Panc1 (cell line): ENCODE results near the gene HPCAL1. TPM values are rescaled to one million over a fixed set of nuclear protein-coding genes. Genes with fewer than 3 reads are reported as not detected.

Experiments
- ATAC-seq: fragments of 200-7000 bp; cut with Tn5 transposase; 2 replicates; pipeline ENCODE4 v1.9.1; 2020; ENCODE audit warnings: mild to moderate bottlenecking, moderate library complexity
- BruUV-seq: library from RNA; stranded (reverse); fragments of 400-500 nt; replicated peaks from 2 replicates; lab custom pipeline; 2021; lab: Mats Ljungman, UMichigan
- CTCF ChIA-PET: fragments of 300-600 bp; sonication (Branson Sonifier 250); formaldehyde crosslinking; loops from one replicate; lab custom pipeline; 2022; ENCODE audit warnings: antibody characterized with exemption; lab: Charles Lee
- POLR2A ChIA-PET: fragments of 300-600 bp; sonication (Branson Sonifier 250); formaldehyde crosslinking; loops from one replicate; lab custom pipeline; 2022; ENCODE audit warnings: antibody characterized with exemption; lab: Charles Lee
- DNase-seq: peaks from one replicate; pipeline ENCODE4 v3.0.0-alpha.2; 2010; ENCODE audit warnings: low read depth, low spot score
- H3K27ac ChIP-seq: 2 replicates; pipeline ENCODE4 v1.5.1; 2011; ENCODE audit warnings: mild to moderate bottlenecking, low read length, inconsistent platforms
- H3K27me3 ChIP-seq: fragments of 200-500 bp; sonication (Bioruptor generic); 2 replicates; pipeline ENCODE4 v1.6.0; 2014; ENCODE audit warnings: low read length, inconsistent platforms; ENCODE audit not compliant: control insufficient read depth, insufficient read depth
- H3K36me3 ChIP-seq: fragments of 200-500 bp; sonication (Bioruptor generic); 2 replicates; pipeline ENCODE4 v1.5.1; 2014; ENCODE audit warnings: inconsistent platforms, mild to moderate bottlenecking, low read length, moderate library complexity; ENCODE audit not compliant: control insufficient read depth, insufficient read depth
- H3K4me1 ChIP-seq: 2 replicates; pipeline ENCODE4 v1.5.1; 2011; ENCODE audit warnings: inconsistent platforms, mild to moderate bottlenecking, low read length, moderate library complexity; ENCODE audit not compliant: control insufficient read depth, insufficient read depth
- H3K4me3 ChIP-seq, 2 experiments: 2 replicates each; pipeline ENCODE4 v1.5.1; 2011 to 2012; ENCODE audit warnings: low read depth in 2 of 2, low read length in 2 of 2, mild to moderate bottlenecking in 2 of 2, inconsistent platforms in 1 of 2, moderate library complexity in 1 of 2
- H3K9me3 ChIP-seq: fragments of 200-500 bp; sonication (Bioruptor generic); 2 replicates; pipeline ENCODE4 v1.5.1; 2014; ENCODE audit warnings: low read depth, mild to moderate bottlenecking, inconsistent platforms, low read length, moderate library complexity; ENCODE audit not compliant: control insufficient read depth, insufficient read depth
- CTCF ChIP-seq: fragments of 450-650 bp; IDR thresholded peaks from 2 replicates; pipeline ENCODE4 v1.5.1; 2017; ENCODE audit warnings: mild to moderate bottlenecking
- POLR2AphosphoS5 ChIP-seq: IDR thresholded peaks from 2 replicates; pipeline ENCODE4 v1.6.1; 2012; ENCODE audit warnings: mild to moderate bottlenecking, low read depth, low read length, moderate library complexity
- SIN3A ChIP-seq: IDR thresholded peaks from 2 replicates; pipeline ENCODE4 v1.6.1; 2012; ENCODE audit warnings: low read depth, mild to moderate bottlenecking, low read length, moderate library complexity, borderline replicate concordance; ENCODE audit not compliant: insufficient read depth
- TCF7L2 ChIP-seq: IDR thresholded peaks from 2 replicates; pipeline ENCODE4 v1.6.1; 2011; ENCODE audit warnings: mild to moderate bottlenecking, low read depth, low read length, inconsistent platforms
- in situ Hi-C: cut with HindIII; loops from 2 replicates; pipeline ENCODE4 v1.10.0; 2016; ENCODE audit warnings: low sequenced_read_pairs, low pct_unique_long_range_greater_than_20kb
- intact Hi-C: fragments of 100-400 bp; cut with micrococcal nuclease; formaldehyde crosslinking; loops from one replicate; pipeline ENCODE4 v1.10.0; 2022; ENCODE audit not compliant: unreplicated experiment
- total RNA-seq: library from RNA; stranded (reverse); gene quantifications from one replicate; pipeline ENCODE4 v1.2.1, GENCODE V29; 2021; ENCODE audit not compliant: unreplicated experiment
- TF ChIP-seq, protein P1 (sequence below), 2 experiments: IDR thresholded peaks; 2 replicates each; pipeline ENCODE4 v1.6.1; 2011 to 2012; ENCODE audit warnings: low read depth in 2 of 2, control low read depth in 1 of 2, low read length in 1 of 2, mild to moderate bottlenecking in 1 of 2, moderate library complexity in 1 of 2; ENCODE audit not compliant: insufficient read depth in 1 of 2

Gene HPCAL1
- total RNA-seq, 1 experiment from 2014 or later, result 234 TPM

GRCh38 chr2:10439185-10439879 is 136.6 kb downstream of the HPCAL1 start:
- Histone ChIP-seq H3K27me3 (no peaks in the 10 kb centered on the region), H3K36me3 (peaks cover 31% of the 10 kb centered on the region), H3K9me3 (no peaks in the 10 kb centered on the region), H3K4me1 (peaks cover 10% of the 10 kb centered on the region), H3K27ac (no peak overlapping the region), H3K4me3 (no peak overlapping the region)
- DNase-seq (no peak), ATAC-seq (peak; percentile 6; the same call in 1 of the 2 replicates)
- in situ Hi-C loops (loop anchor here (25.0 kb wide), 1 partner anchor 327 kb away; the partner anchor contains the start of gene RRM2), intact Hi-C loops (no loop called here)
- TF ChIP-seq TCF7L2 (no peak), POLR2AphosphoS5 (no peak), SIN3A (no peak), CTCF (no peak)
- TF ChIP-seq, protein P1, sequence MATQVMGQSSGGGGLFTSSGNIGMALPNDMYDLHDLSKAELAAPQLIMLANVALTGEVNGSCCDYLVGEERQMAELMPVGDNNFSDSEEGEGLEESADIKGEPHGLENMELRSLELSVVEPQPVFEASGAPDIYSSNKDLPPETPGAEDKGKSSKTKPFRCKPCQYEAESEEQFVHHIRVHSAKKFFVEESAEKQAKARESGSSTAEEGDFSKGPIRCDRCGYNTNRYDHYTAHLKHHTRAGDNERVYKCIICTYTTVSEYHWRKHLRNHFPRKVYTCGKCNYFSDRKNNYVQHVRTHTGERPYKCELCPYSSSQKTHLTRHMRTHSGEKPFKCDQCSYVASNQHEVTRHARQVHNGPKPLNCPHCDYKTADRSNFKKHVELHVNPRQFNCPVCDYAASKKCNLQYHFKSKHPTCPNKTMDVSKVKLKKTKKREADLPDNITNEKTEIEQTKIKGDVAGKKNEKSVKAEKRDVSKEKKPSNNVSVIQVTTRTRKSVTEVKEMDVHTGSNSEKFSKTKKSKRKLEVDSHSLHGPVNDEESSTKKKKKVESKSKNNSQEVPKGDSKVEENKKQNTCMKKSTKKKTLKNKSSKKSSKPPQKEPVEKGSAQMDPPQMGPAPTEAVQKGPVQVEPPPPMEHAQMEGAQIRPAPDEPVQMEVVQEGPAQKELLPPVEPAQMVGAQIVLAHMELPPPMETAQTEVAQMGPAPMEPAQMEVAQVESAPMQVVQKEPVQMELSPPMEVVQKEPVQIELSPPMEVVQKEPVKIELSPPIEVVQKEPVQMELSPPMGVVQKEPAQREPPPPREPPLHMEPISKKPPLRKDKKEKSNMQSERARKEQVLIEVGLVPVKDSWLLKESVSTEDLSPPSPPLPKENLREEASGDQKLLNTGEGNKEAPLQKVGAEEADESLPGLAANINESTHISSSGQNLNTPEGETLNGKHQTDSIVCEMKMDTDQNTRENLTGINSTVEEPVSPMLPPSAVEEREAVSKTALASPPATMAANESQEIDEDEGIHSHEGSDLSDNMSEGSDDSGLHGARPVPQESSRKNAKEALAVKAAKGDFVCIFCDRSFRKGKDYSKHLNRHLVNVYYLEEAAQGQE (IDR thresholded peaks at IDR 0.05; ENCODE audit: insufficient read depth in 1 of 2, low read depth in 2 of 2, low read length in 1 of 2), result no peak
- ChIA-PET POLR2A (interaction anchor here (0.6 kb wide), 2 partner anchors 321 to 543 kb away, joined by 4 to 6 read pairs; no protein-coding TSS in a partner anchor), CTCF (interaction anchor here (0.7 kb wide), 1 partner anchor 367 kb away, joined by 3 read pairs; no protein-coding TSS in a partner anchor)
- no TSS peak for BruUV-seq

DNA sequence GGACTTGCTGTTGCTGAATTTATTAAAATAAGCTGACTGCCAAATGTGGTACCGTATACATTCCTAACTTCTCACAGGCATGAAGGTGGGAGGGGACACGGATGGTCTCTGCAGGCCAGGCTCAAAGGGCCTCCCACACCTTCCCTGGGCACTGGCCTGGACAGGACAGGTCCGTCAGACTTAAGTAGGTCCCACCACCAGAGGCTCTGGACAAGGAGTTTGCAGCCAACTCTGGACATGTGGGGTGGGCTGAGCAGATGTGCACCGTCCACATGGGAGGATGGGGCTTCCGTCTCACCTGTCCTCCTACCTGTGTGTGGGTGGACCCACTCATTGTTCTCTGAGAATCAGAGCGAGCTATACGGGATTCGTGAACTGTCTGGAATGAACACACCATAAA is 137.3 kb downstream of the HPCAL1 start:
- ChIA-PET CTCF (no interaction called here), POLR2A (interaction anchor here (0.6 kb wide), 1 partner anchor 257 kb away, joined by 3 read pairs; no protein-coding TSS in a partner anchor)
- DNase-seq (no peak), ATAC-seq (no peak)
- H3K27me3 ChIP-seq, result no peaks in the 10 kb centered on the region
- no peak overlapping the region for H3K4me3 ChIP-seq
- in situ Hi-C loops (loop anchor here (25.0 kb wide), 1 partner anchor 328 kb away; the partner anchor contains the start of gene RRM2), intact Hi-C loops (no loop called here)
- H3K4me1 ChIP-seq, result peaks cover 7% of the 10 kb centered on the region; the same call in 1 of the 2 replicates
- no peak overlapping the region for H3K27ac ChIP-seq
- TF ChIP-seq POLR2AphosphoS5 (no peak), SIN3A (no peak), TCF7L2 (no peak), CTCF (no peak)
- TF ChIP-seq, protein P1 (IDR thresholded peaks at IDR 0.05; ENCODE audit: insufficient read depth in 1 of 2, low read depth in 2 of 2, low read length in 1 of 2), result no peak
- no peaks in the 10 kb centered on the region for H3K9me3 ChIP-seq
- H3K36me3 ChIP-seq, result peaks cover 37% of the 10 kb centered on the region
- BruUV-seq, result no TSS peak
